ENCODE measurements around the gene ZNF148.

GRCh38 chr3:125202197-125202596 is 172.9 kb downstream of the ZNF148 start:
- TF ChIP-seq, protein P1, sequence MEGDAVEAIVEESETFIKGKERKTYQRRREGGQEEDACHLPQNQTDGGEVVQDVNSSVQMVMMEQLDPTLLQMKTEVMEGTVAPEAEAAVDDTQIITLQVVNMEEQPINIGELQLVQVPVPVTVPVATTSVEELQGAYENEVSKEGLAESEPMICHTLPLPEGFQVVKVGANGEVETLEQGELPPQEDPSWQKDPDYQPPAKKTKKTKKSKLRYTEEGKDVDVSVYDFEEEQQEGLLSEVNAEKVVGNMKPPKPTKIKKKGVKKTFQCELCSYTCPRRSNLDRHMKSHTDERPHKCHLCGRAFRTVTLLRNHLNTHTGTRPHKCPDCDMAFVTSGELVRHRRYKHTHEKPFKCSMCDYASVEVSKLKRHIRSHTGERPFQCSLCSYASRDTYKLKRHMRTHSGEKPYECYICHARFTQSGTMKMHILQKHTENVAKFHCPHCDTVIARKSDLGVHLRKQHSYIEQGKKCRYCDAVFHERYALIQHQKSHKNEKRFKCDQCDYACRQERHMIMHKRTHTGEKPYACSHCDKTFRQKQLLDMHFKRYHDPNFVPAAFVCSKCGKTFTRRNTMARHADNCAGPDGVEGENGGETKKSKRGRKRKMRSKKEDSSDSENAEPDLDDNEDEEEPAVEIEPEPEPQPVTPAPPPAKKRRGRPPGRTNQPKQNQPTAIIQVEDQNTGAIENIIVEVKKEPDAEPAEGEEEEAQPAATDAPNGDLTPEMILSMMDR (IDR thresholded peaks at IDR 0.05; ENCODE audit: insufficient read depth, low read length), result no peak
- TF ChIP-seq POLR2AphosphoS5 (IDR thresholded peaks at IDR 0.05; ENCODE audit: low read depth), result no peak
